Activated naive CD4-positive, alpha-beta T cell treated with anti-CD3 and anti-CD28 coated beads, Interleukin-2, amount 50 U/mL, for 16 hours (primary cell): ENCODE data around the gene CXorf58.
"Not testable (repeated sequence)": the region's sequence is repeated elsewhere in the genome, so short reads cannot be mapped to it uniquely, and the experiment has no call there.

Source experiments
- DNase-seq: peaks from one replicate; pipeline ENCODE4 v3.0.0-alpha.2; 2020

The CXorf58 gene

GRCh38 chrX:23907498-23908218 is at the start of gene CXorf58, which contains the start of gene APOO:
TSS of gene CXorf58 (plus strand) at chrX:23908006. CDS start at chrX:23910303, 2,297 bp downstream.
TSS of gene APOO (minus strand) at chrX:23907938. CDS start at chrX:23907702, 236 bp downstream.
- peak; percentile 91 for DNase-seq

- not testable (repeated sequence) for DNase-seq
Observed at GRCh38 chrX:23859238-23859637, 48.6 kb upstream of the CXorf58 start.

- no peak for DNase-seq
Observed at GRCh38 chrX:23861215-23861896, 46.5 kb upstream of the CXorf58 start.

- not testable (repeated sequence) for DNase-seq
Observed at GRCh38 chrX:23861952-23862351, 45.9 kb upstream of the CXorf58 start.

GRCh38 chrX:23864742-23865326 is 43.0 kb upstream of the CXorf58 start:
- no peak for DNase-seq

GRCh38 chrX:23870041-23870440 is 37.8 kb upstream of the CXorf58 start:
- DNase-seq: no peak

GRCh38 chrX:23871905-23872546 is 35.8 kb upstream of the CXorf58 start:
- no peak for DNase-seq

GRCh38 chrX:23879380-23880090 is 28.3 kb upstream of the CXorf58 start:
- DNase-seq: no peak

GRCh38 chrX:23883737-23884354 is 24.0 kb upstream of the CXorf58 start:
- DNase-seq: no peak

- DNase-seq: no peak
Observed at GRCh38 chrX:23884427-23885024, 23.3 kb upstream of the CXorf58 start.

- DNase-seq: no peak
Observed at GRCh38 chrX:23885803-23886202, 22.0 kb upstream of the CXorf58 start.

- DNase-seq: no peak
Observed at GRCh38 chrX:23887451-23887850, 20.4 kb upstream of the CXorf58 start.

GRCh38 chrX:23887918-23888317 is 19.9 kb upstream of the CXorf58 start:
- no peak for DNase-seq

GRCh38 chrX:23888887-23889501 is 18.8 kb upstream of the CXorf58 start:
- DNase-seq: no peak

GRCh38 chrX:23890933-23891332 is 16.9 kb upstream of the CXorf58 start:
- no peak for DNase-seq

- not testable (repeated sequence) for DNase-seq
Observed at GRCh38 chrX:23894993-23895392, 12.8 kb upstream of the CXorf58 start.

- not testable (repeated sequence) for DNase-seq
Observed at GRCh38 chrX:23896539-23896938, 11.3 kb upstream of the CXorf58 start.

GRCh38 chrX:23896981-23897380 is 10.8 kb upstream of the CXorf58 start:
- DNase-seq: no peak

GRCh38 chrX:23898412-23898959 is 9.3 kb upstream of the CXorf58 start:
- DNase-seq: no peak

- DNase-seq: no peak
Observed at GRCh38 chrX:23900220-23900797, 7.5 kb upstream of the CXorf58 start.

- no peak for DNase-seq
Observed at GRCh38 chrX:23901060-23901459, 6.7 kb upstream of the CXorf58 start.
